ENCODE measurements around the gene PLSCR1. TPM values are rescaled to one million over a fixed set of nuclear protein-coding genes. Genes with fewer than 3 reads are reported as not detected.

The PLSCR1 gene
- total RNA-seq, 2 donors from 2014 or later = 61.7 to 64.9 TPM

DNA sequence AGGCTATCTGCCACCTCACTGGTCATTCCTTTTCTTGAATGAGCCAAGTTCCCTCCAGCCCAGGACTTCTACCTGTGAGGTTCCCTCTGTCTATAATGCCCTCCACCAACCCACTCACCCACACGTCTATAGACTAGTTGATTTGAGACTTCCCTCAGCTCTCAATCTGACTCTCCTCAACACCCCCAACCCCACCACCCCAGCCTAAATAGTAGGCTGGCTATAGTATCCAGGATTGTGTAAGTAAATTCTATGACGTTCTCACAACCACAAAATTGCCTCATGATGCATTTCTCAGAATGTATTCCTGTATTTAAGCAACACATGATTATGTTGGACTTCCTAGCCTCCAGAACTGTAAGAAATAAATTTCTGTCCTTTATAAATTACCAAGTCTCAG, 2.2 kb downstream of the PLSCR1 start:
- intact Hi-C loops (cut with DNase I) = no loop called here
- no peaks in the 10 kb centered on the region for H3K9me3 ChIP-seq
- peaks cover 43% of the 10 kb centered on the region for H3K4me1 ChIP-seq
- peak overlapping the region in 3 of 4 donors; percentile 22 to 98 (median 49) for H3K27ac ChIP-seq
- peak overlapping the region in 1 of 2 donors; percentile 65 for H3K4me3 ChIP-seq
- no peak for ATAC-seq
- TF ChIP-seq CTCF (IDR thresholded peaks at IDR 0.05) (no peak), POLR2A (IDR thresholded peaks at IDR 0.05) (peak in 1 of 3 donors; percentile 31)
- H3K27me3 ChIP-seq = no peaks in the 10 kb centered on the region
- peak in 2 of 4 donors; percentile 10 to 42 for DNase-seq
- WGBS, 2 donors = 43 to 55% methylated on average over 2 of the region's 2 CpGs
- H3K36me3 ChIP-seq (replicated peaks in 1 of 2; ENCODE audit: insufficient read depth in 1 of 2, low read depth in 2 of 2) = no peaks in the 10 kb centered on the region

GRCh38 chr3:146540978-146541377, 3.4 kb downstream of the PLSCR1 start:
- Histone ChIP-seq H3K36me3 (replicated peaks in 1 of 2; ENCODE audit: insufficient read depth in 1 of 2, low read depth in 2 of 2) (no peaks in the 10 kb centered on the region), H3K4me3 (no peak overlapping the region), H3K9me3 (no peaks in the 10 kb centered on the region), H3K4me1 (peaks cover 54% of the 10 kb centered on the region), H3K27me3 (no peaks in the 10 kb centered on the region), H3K27ac (peak overlapping the region in 2 of 4 donors; percentile 21 to 98)
- TF ChIP-seq POLR2A (IDR thresholded peaks at IDR 0.05) = no peak
- no peak for TF ChIP-seq CTCF (IDR thresholded peaks at IDR 0.05)
- intact Hi-C loops (cut with DNase I) = no loop called here
- ATAC-seq (no peak), DNase-seq (no peak)
- WGBS, 2 donors = 66 to 67% methylated on average over 1 of the region's 1 CpG

DNA sequence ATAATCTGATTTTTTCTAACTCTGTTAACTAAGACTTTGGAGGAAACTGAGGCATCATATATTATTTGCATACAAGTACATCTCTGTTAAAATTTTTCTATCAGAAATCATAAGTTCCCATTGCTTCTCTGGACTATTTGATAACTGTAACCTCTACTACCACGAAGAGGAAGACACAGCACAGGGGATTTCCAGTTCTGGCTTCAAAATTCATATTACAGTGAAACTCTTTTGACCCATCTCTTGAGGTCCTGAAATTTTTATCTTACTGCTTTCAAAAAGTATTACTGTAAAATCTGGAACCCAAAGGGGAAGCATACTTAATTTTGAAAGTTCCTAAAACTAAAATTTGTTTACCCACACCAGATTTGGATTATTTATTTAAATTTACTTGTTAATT, 4.2 kb downstream of the PLSCR1 start:
- peak overlapping the region in 2 of 4 donors; percentile 47 to 98 for H3K27ac ChIP-seq
- WGBS, 2 donors = 35 to 62% methylated on average over 1 of the region's 1 CpG
- ATAC-seq = no peak
- H3K36me3 ChIP-seq (replicated peaks in 1 of 2; ENCODE audit: insufficient read depth in 1 of 2, low read depth in 2 of 2) = no peaks in the 10 kb centered on the region
- no peaks in the 10 kb centered on the region for H3K9me3 ChIP-seq
- H3K4me1 ChIP-seq = peaks cover 54% of the 10 kb centered on the region
- intact Hi-C loops (cut with DNase I) = no loop called here
- no peak for TF ChIP-seq CTCF (IDR thresholded peaks at IDR 0.05)
- TF ChIP-seq POLR2A (IDR thresholded peaks at IDR 0.05) = no peak
- H3K27me3 ChIP-seq = no peaks in the 10 kb centered on the region
- no peak overlapping the region for H3K4me3 ChIP-seq
- no peak for DNase-seq

DNA sequence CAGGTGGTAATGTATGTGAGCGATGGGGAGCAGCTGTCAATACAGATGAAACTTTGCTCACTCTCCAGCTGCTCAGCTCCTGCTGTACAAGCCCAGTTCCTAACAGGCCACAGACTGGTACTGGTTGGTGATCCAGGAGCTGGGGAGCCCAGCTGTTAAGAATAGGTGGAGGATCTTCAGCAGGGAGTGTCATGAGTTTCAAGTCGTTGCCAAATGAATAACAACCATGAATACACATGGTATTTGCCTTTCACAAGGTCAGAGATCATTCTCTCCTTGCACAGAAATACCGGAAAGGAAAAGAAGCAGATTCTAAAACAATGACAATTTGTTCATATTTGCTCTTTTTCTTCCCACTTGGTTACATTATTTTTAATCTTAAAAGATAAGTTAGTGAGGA, 5.1 kb downstream of the PLSCR1 start:
- Histone ChIP-seq H3K27ac (peak overlapping the region in 2 of 4 donors; percentile 47 to 98), H3K9me3 (no peaks in the 10 kb centered on the region), H3K4me1 (peaks cover 54% of the 10 kb centered on the region), H3K4me3 (no peak overlapping the region), H3K27me3 (no peaks in the 10 kb centered on the region), H3K36me3 (replicated peaks in 1 of 2; ENCODE audit: insufficient read depth in 1 of 2, low read depth in 2 of 2) (no peaks in the 10 kb centered on the region)
- DNase-seq = no peak
- WGBS, 2 donors = 38 to 40% methylated on average over 3 of the region's 3 CpGs
- TF ChIP-seq CTCF (IDR thresholded peaks at IDR 0.05) = no peak
- no peak for TF ChIP-seq POLR2A (IDR thresholded peaks at IDR 0.05)
- intact Hi-C loops (cut with DNase I) = no loop called here
- no peak for ATAC-seq

DNA sequence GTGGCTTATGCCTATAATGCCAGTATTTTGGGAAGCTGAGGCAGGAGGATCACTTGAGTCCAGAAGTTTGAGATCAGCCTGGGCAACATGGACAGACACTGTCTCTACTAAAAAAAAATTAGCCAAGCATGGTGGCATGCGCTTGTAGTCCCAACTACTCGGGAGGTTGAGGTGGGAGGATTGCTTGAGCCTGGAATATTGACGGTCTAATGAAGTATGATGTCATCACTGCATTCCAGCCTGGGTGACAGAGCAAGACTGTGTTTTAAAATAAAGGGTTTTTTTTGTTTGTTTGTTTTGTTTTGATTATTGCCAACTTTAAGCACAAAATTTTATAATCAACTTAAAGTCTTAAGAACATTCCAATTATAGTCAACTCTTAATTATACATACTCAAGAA, 6.8 kb downstream of the PLSCR1 start:
- Histone ChIP-seq H3K4me1 (peaks cover 54% of the 10 kb centered on the region), H3K27ac (peak overlapping the region in 2 of 4 donors; percentile 24), H3K27me3 (no peaks in the 10 kb centered on the region), H3K36me3 (replicated peaks in 1 of 2; ENCODE audit: insufficient read depth in 1 of 2, low read depth in 2 of 2) (peaks cover 0 to under 1% of the 10 kb centered on the region in 2 donors), H3K4me3 (no peak overlapping the region), H3K9me3 (no peaks in the 10 kb centered on the region)
- DNase-seq (no peak), ATAC-seq (no peak)
- TF ChIP-seq CTCF (IDR thresholded peaks at IDR 0.05) = no peak
- no peak for TF ChIP-seq POLR2A (IDR thresholded peaks at IDR 0.05)
- 74 to 82% methylated on average over 3 of the region's 3 CpGs for WGBS, 2 donors
- intact Hi-C loops (cut with DNase I) = no loop called here
